Fibroblast of mammary gland (primary cell): ENCODE data around the gene GIPC3.

ENCODE experiments used
- DNase-seq: peaks from one replicate; pipeline ENCODE4 v3.0.0-alpha.2; 2010; ENCODE audit warnings: low read depth
- H3K4me3 ChIP-seq: 2 replicates; pipeline ENCODE4 v1.5.1; 2011; ENCODE audit warnings: low read depth, mild to moderate bottlenecking, low read length, moderate library complexity; ENCODE audit not compliant: control insufficient read depth
- TF ChIP-seq, protein P1 (sequence below): conservative IDR thresholded peaks from 2 replicates; pipeline ENCODE4 v1.5.1; 2011; ENCODE audit warnings: low read depth, low read length, inconsistent platforms; ENCODE audit not compliant: control insufficient read depth, insufficient read depth

Gene GIPC3

GRCh38 chr19:3638208-3639193 is 53.2 kb downstream of the GIPC3 start:
- TF ChIP-seq, protein P1, sequence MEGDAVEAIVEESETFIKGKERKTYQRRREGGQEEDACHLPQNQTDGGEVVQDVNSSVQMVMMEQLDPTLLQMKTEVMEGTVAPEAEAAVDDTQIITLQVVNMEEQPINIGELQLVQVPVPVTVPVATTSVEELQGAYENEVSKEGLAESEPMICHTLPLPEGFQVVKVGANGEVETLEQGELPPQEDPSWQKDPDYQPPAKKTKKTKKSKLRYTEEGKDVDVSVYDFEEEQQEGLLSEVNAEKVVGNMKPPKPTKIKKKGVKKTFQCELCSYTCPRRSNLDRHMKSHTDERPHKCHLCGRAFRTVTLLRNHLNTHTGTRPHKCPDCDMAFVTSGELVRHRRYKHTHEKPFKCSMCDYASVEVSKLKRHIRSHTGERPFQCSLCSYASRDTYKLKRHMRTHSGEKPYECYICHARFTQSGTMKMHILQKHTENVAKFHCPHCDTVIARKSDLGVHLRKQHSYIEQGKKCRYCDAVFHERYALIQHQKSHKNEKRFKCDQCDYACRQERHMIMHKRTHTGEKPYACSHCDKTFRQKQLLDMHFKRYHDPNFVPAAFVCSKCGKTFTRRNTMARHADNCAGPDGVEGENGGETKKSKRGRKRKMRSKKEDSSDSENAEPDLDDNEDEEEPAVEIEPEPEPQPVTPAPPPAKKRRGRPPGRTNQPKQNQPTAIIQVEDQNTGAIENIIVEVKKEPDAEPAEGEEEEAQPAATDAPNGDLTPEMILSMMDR: no peak
- DNase-seq: no peak
- no peak overlapping the region for H3K4me3 ChIP-seq

- DNase-seq: no peak
- H3K4me3 ChIP-seq: no peak overlapping the region
- TF ChIP-seq, protein P1: no peak
Measured at GRCh38 chr19:3639479-3639878, 54.2 kb downstream of the GIPC3 start.

- TF ChIP-seq, protein P1: no peak
- H3K4me3 ChIP-seq: no peak overlapping the region
- DNase-seq: no peak
Measured at GRCh38 chr19:3641515-3642269, 56.4 kb downstream of the GIPC3 start.

DNA sequence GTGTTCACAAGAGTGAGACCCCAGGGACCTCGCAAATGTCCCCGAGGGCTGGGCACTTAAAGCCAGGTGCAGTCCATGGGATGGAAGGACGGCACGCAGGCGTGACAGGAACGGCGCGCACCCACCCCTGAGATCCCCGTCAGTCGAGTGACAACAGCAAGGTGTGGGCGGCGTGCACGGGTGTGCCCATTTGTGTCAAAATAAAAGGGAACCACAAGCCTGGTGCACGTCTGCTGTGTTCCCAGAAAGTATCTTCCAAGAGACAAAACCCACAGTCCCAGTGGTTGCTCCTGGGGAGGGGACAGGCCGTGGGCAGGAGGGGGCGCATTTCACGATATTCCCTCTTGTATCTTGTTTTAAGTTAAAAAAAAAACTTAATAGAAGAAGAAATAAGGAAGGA is 57.0 kb downstream of the GIPC3 start:
- TF ChIP-seq, protein P1: no peak
- DNase-seq: no peak
- no peak overlapping the region for H3K4me3 ChIP-seq
